Trophoblast cell (in vitro differentiated cells and primary cell): ENCODE results near the gene SLC18A2.

Experiments used
- DNase-seq, 2 donors: peaks; one replicate each; pipeline ENCODE4 v3.0.0-alpha.2; 2016
- H2AFZ ChIP-seq: 2 replicates; pipeline ENCODE4 v1.6.1; 2013; ENCODE audit warnings: low read length, moderate library complexity, mild to moderate bottlenecking; ENCODE audit not compliant: insufficient read depth, poor library complexity
- H2AK5ac ChIP-seq: 2 replicates; pipeline ENCODE4 v1.6.1; 2013; ENCODE audit warnings: mild to moderate bottlenecking, low read length
- H2BK120ac ChIP-seq: 2 replicates; pipeline ENCODE4 v1.6.1; 2013; ENCODE audit warnings: low read length, mild to moderate bottlenecking, moderate library complexity; ENCODE audit not compliant: insufficient read depth, poor library complexity
- H2BK12ac ChIP-seq: 2 replicates; pipeline ENCODE4 v1.6.1; 2013; ENCODE audit warnings: mild to moderate bottlenecking, low read length, moderate library complexity
- H2BK5ac ChIP-seq: 2 replicates; pipeline ENCODE4 v1.6.1; 2013; ENCODE audit warnings: low read length, low read depth, moderate library complexity, mild to moderate bottlenecking; ENCODE audit not compliant: poor library complexity
- H3K14ac ChIP-seq: 2 replicates; pipeline ENCODE4 v1.6.1; 2013; ENCODE audit warnings: mild to moderate bottlenecking, low read length
- H3K18ac ChIP-seq: 2 replicates; pipeline ENCODE4 v1.6.1; 2013; ENCODE audit warnings: mild to moderate bottlenecking, low read length
- H3K23ac ChIP-seq: 2 replicates; pipeline ENCODE4 v1.6.1; 2013; ENCODE audit warnings: low read length
- H3K27ac ChIP-seq: 2 replicates; pipeline ENCODE4 v1.5.1; 2013; ENCODE audit warnings: low read depth, mild to moderate bottlenecking, inconsistent platforms, low read length, moderate library complexity
- H3K27me3 ChIP-seq: 2 replicates; pipeline ENCODE4 v1.6.1; 2013; ENCODE audit warnings: inconsistent platforms, mild to moderate bottlenecking, low read length, moderate library complexity; ENCODE audit not compliant: insufficient read depth
- H3K36me3 ChIP-seq, 2 experiments: 1 replicate in 1 of 2; 2 replicates in 1 of 2; pipeline ENCODE4 v1.6.1; 2013; ENCODE audit warnings: low read length in 2 of 2, mild to moderate bottlenecking in 2 of 2, moderate library complexity in 1 of 2; ENCODE audit not compliant: insufficient read depth in 2 of 2, control insufficient read depth in 1 of 2
- H3K4ac ChIP-seq: 2 replicates; pipeline ENCODE4 v1.6.1; 2013; ENCODE audit warnings: low read depth, mild to moderate bottlenecking, low read length, moderate library complexity
- H3K4me1 ChIP-seq, 2 experiments: 1 replicate in 1 of 2; 2 replicates in 1 of 2; pipeline ENCODE4 v1.6.1; 2013; ENCODE audit warnings: low read length in 2 of 2, mild to moderate bottlenecking in 2 of 2, moderate library complexity in 1 of 2; ENCODE audit not compliant: insufficient read depth in 2 of 2, control insufficient read depth in 1 of 2
- H3K4me2 ChIP-seq: 2 replicates; pipeline ENCODE4 v1.6.1; 2013; ENCODE audit warnings: inconsistent platforms, mild to moderate bottlenecking, low read length, moderate library complexity
- H3K4me3 ChIP-seq: 2 replicates; pipeline ENCODE4 v1.5.1; 2013; ENCODE audit warnings: mild to moderate bottlenecking, low read depth, low read length, inconsistent platforms
- H3K79me1 ChIP-seq: one replicate; pipeline ENCODE4 v1.6.1; 2013; ENCODE audit warnings: low read length
- H3K79me2 ChIP-seq: 2 replicates; pipeline ENCODE4 v1.6.1; 2013; ENCODE audit warnings: low read length, mild to moderate bottlenecking; ENCODE audit not compliant: control insufficient read depth, insufficient read depth, poor library complexity
- H3K9ac ChIP-seq: 2 replicates; pipeline ENCODE4 v1.6.1; 2013; ENCODE audit warnings: mild to moderate bottlenecking, low read length
- H3K9me3 ChIP-seq: 2 replicates; pipeline ENCODE4 v1.6.1; 2013; ENCODE audit warnings: low read depth, mild to moderate bottlenecking, control low read depth, inconsistent platforms, low read length; ENCODE audit not compliant: insufficient read depth
- H4K12ac ChIP-seq: 2 replicates; pipeline ENCODE4 v1.6.1; 2013; ENCODE audit warnings: low read depth, mild to moderate bottlenecking, low read length, moderate library complexity
- H4K8ac ChIP-seq: 2 replicates; pipeline ENCODE4 v1.6.1; 2013; ENCODE audit warnings: low read depth, mild to moderate bottlenecking, low read length, moderate library complexity
- H4K91ac ChIP-seq: one replicate; pipeline ENCODE4 v1.6.1; 2013; ENCODE audit warnings: low read depth, mild to moderate bottlenecking, low read length, moderate library complexity
- WGBS: extraction: QIAGEN DNeasy Blood & Tissue Kit; methylation state at CpG from one replicate; pipeline ENCODE4 v1.1.7; 2013; ENCODE audit warnings: missing lambda C conversion rate; ENCODE audit not compliant: insufficient read length, insufficient coverage; ENCODE audit errors: extremely low coverage; 5-methylcytosine and 5-hydroxymethylcytosine counted together

The SLC18A2 gene

GRCh38 chr10:117250411-117250810, 9.5 kb downstream of the SLC18A2 start:
- Histone ChIP-seq H3K18ac (no peak overlapping the region), H3K4me2 (no peak overlapping the region), H3K9ac (no peak overlapping the region), H3K23ac (no peak overlapping the region), H3K27ac (no peak overlapping the region), H3K27me3 (no peaks in the 10 kb centered on the region), H2BK12ac (no peak overlapping the region), H3K79me1 (no peaks in the 10 kb centered on the region), H2BK120ac (no peak overlapping the region), H3K4me1 (peaks cover 0 to 2% of the 10 kb centered on the region in 2 experiments), H4K8ac (no peak overlapping the region), H3K79me2 (no peaks in the 10 kb centered on the region), H4K91ac (no peak overlapping the region), H2AFZ (no peak overlapping the region), H3K36me3 (no peaks in the 10 kb centered on the region), H2AK5ac (no peak overlapping the region), H3K14ac (no peak overlapping the region), H3K4ac (no peak overlapping the region), H3K9me3 (no peaks in the 10 kb centered on the region), H4K12ac (no peak overlapping the region), H3K4me3 (no peak overlapping the region), H2BK5ac (no peak overlapping the region)
- DNase-seq = no peak
- WGBS = no CpG with 5 or more reads among the region's 7 CpGs

GRCh38 chr10:117253908-117254307, 13.0 kb downstream of the SLC18A2 start:
- no peak overlapping the region for H3K18ac ChIP-seq
- no peak overlapping the region for H2AFZ ChIP-seq
- H4K91ac ChIP-seq = no peak overlapping the region
- WGBS = no CpG with 5 or more reads among the region's 9 CpGs
- H2BK120ac ChIP-seq = no peak overlapping the region
- H3K79me2 ChIP-seq = no peaks in the 10 kb centered on the region
- H4K8ac ChIP-seq = no peak overlapping the region
- no peak overlapping the region for H3K4ac ChIP-seq
- H3K27me3 ChIP-seq = no peaks in the 10 kb centered on the region
- DNase-seq = no peak
- no peak overlapping the region for H3K27ac ChIP-seq
- H3K23ac ChIP-seq = no peak overlapping the region
- no peaks in the 10 kb centered on the region for H3K9me3 ChIP-seq
- H3K36me3 ChIP-seq = no peaks in the 10 kb centered on the region
- no peak overlapping the region for H4K12ac ChIP-seq
- H3K79me1 ChIP-seq = no peaks in the 10 kb centered on the region
- no peak overlapping the region for H2BK5ac ChIP-seq
- H2BK12ac ChIP-seq = no peak overlapping the region
- peaks cover 0 to 2% of the 10 kb centered on the region in 2 experiments for H3K4me1 ChIP-seq
- H3K9ac ChIP-seq = no peak overlapping the region
- no peak overlapping the region for H2AK5ac ChIP-seq
- H3K4me2 ChIP-seq = no peak overlapping the region
- H3K4me3 ChIP-seq = no peak overlapping the region
- H3K14ac ChIP-seq = no peak overlapping the region

- Histone ChIP-seq H2AK5ac (no peak overlapping the region), H3K23ac (no peak overlapping the region), H2BK120ac (no peak overlapping the region), H3K79me1 (no peaks in the 10 kb centered on the region), H2BK5ac (no peak overlapping the region), H3K18ac (no peak overlapping the region), H3K79me2 (no peaks in the 10 kb centered on the region), H3K14ac (no peak overlapping the region), H3K9me3 (no peaks in the 10 kb centered on the region), H3K4me1 (no peaks in the 10 kb centered on the region), H3K27ac (no peak overlapping the region), H3K27me3 (no peaks in the 10 kb centered on the region), H3K4me3 (no peak overlapping the region), H3K4me2 (no peak overlapping the region), H2BK12ac (no peak overlapping the region), H3K4ac (no peak overlapping the region), H3K36me3 (no peaks in the 10 kb centered on the region), H4K12ac (no peak overlapping the region), H4K8ac (no peak overlapping the region), H4K91ac (no peak overlapping the region), H3K9ac (no peak overlapping the region), H2AFZ (no peak overlapping the region)
- no peak for DNase-seq
- WGBS = no CpG with 5 or more reads among the region's 9 CpGs
These were observed 13.4 kb downstream of the SLC18A2 start for GRCh38 chr10:117254338-117254737.

GRCh38 chr10:117254774-117255735, 14.1 kb downstream of the SLC18A2 start:
- Histone ChIP-seq H3K4ac (no peak overlapping the region), H3K9me3 (no peaks in the 10 kb centered on the region)
- WGBS = no CpG with 5 or more reads among the region's 26 CpGs

More at GRCh38 chr10:117254774-117255735, 14.1 kb downstream of the SLC18A2 start:
- Histone ChIP-seq H3K9ac (no peak overlapping the region), H3K23ac (no peak overlapping the region), H2AFZ (no peak overlapping the region), H3K4me3 (no peak overlapping the region), H3K18ac (no peak overlapping the region), H3K27me3 (no peaks in the 10 kb centered on the region), H4K12ac (no peak overlapping the region), H3K4me1 (no peaks in the 10 kb centered on the region), H3K14ac (no peak overlapping the region), H3K4me2 (no peak overlapping the region), H3K79me1 (no peaks in the 10 kb centered on the region), H2AK5ac (no peak overlapping the region), H4K91ac (no peak overlapping the region), H2BK120ac (no peak overlapping the region), H2BK5ac (no peak overlapping the region), H3K79me2 (no peaks in the 10 kb centered on the region), H3K36me3 (no peaks in the 10 kb centered on the region), H3K27ac (no peak overlapping the region), H2BK12ac (no peak overlapping the region), H4K8ac (no peak overlapping the region)
- DNase-seq = no peak
